NT2/D1 (cell line): ENCODE results near the gene FARS2.

Source experiments
- SUZ12 ChIP-seq: IDR thresholded peaks from 2 replicates; pipeline ENCODE4 v1.6.1; 2011; ENCODE audit not compliant: insufficient read length, insufficient read depth; ENCODE audit errors: extremely low read depth
- YY1 ChIP-seq: IDR thresholded peaks from 2 replicates; pipeline ENCODE4 v1.6.1; 2011; ENCODE audit not compliant: insufficient read length, insufficient read depth

DNA sequence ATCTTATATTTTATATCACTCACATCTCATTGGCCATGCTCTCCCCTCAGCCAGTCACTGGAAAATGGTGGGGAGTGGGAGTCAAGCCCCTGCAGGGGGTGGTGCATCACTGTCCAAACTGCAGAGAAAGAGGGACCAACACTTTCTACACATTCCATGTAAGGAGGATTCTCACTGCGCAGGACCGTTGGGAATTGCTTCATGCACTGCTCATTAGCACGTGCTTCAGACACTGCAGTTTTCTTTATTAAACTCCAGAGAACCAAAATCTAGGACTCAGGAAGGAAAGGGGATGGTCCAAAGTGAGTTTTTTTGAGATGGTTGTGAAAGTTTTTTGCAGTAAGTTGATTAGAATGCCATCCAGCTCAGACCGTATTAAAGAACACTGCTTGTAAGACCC is 269.8 kb downstream of the FARS2 start:
- TF ChIP-seq YY1: no peak
- no peak for TF ChIP-seq SUZ12
